HUES48 (cell line): Measurements from ENCODE around the gene MAP2K1.
"Not testable (repeated sequence)": the region's sequence is repeated elsewhere in the genome, so short reads cannot be mapped to it uniquely, and the experiment has no call there.

Experiments used
- H3K27ac ChIP-seq: one replicate; pipeline ENCODE4 v1.7.0; 2013; ENCODE audit warnings: low read depth, low read length, inconsistent platforms
- H3K27me3 ChIP-seq: 2 replicates; pipeline ENCODE4 v1.6.1; 2013; ENCODE audit warnings: mild to moderate bottlenecking, low read length; ENCODE audit not compliant: control insufficient read depth, insufficient read depth
- H3K36me3 ChIP-seq: 2 replicates; pipeline ENCODE4 v1.6.1; 2013; ENCODE audit warnings: low read length; ENCODE audit not compliant: control insufficient read depth, insufficient read depth
- H3K4me1 ChIP-seq: 2 replicates; pipeline ENCODE4 v1.6.1; 2013; ENCODE audit warnings: mild to moderate bottlenecking, low read length; ENCODE audit not compliant: control insufficient read depth, insufficient read depth
- H3K4me3 ChIP-seq: 2 replicates; pipeline ENCODE4 v1.5.1; 2013; ENCODE audit warnings: mild to moderate bottlenecking, low read depth, low read length
- H3K9ac ChIP-seq: 2 replicates; pipeline ENCODE4 v1.6.1; 2013; ENCODE audit warnings: mild to moderate bottlenecking, low read depth, low read length, moderate library complexity
- H3K9me3 ChIP-seq: 2 replicates; pipeline ENCODE4 v1.6.1; 2013; ENCODE audit warnings: low read length; ENCODE audit not compliant: control insufficient read depth, insufficient read depth

Gene MAP2K1

DNA sequence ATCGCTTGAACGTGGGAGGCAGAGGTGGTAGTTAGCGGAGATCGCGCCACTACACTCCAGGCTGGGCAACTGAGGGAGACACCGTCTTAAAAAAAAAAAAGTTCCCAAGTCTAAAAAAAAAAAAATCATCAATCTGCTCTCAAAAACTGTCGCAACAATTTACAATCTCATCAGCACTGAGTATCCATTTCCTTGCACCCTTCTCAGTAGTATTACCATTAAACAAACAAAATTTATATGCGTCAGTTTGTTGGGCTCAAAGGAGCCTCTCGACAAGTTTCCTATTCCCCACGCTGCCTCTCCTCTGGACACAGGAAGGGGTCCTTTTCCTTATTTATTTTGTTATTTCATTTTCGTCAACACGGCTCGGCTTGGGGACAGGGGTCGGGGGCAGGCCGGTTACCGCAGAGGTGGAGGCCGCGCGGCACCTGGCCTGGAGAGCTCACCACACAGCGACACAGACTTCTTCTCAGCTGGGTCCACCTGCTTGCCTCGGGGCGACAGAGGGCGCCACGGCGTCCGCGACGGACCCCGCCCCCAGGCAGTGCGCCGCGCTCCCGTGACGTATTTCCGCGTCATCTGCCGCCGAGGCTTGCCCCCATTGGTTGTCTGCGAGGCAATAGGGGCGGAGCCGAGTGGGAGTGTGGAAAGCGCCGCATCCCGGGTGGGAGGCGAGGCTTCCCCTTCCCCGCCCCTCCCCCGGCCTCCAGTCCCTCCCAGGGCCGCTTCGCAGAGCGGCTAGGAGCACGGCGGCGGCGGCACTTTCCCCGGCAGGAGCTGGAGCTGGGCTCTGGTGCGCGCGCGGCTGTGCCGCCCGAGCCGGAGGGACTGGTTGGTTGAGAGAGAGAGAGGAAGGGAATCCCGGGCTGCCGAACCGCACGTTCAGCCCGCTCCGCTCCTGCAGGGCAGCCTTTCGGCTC lies at the start of gene MAP2K1:
Gene MAP2K1 (plus strand): TSS at position 709 of the 920 bp plus-strand sequence. CDS start 436 bp downstream, outside the sequence.
- Histone ChIP-seq H3K27ac (peak within 1 kb of the TSS; percentile 83), H3K4me1 (peaks cover 11% of the 10 kb centered on the region; the same call in 1 of the 2 replicates), H3K4me3 (peak within 1 kb of the TSS; percentile 94), H3K9ac (peak within 1 kb of the TSS; percentile 64), H3K9me3 (no peaks in the 10 kb centered on the region), H3K36me3 (peaks cover 8% of the 10 kb centered on the region), H3K27me3 (no peaks in the 10 kb centered on the region)

DNA sequence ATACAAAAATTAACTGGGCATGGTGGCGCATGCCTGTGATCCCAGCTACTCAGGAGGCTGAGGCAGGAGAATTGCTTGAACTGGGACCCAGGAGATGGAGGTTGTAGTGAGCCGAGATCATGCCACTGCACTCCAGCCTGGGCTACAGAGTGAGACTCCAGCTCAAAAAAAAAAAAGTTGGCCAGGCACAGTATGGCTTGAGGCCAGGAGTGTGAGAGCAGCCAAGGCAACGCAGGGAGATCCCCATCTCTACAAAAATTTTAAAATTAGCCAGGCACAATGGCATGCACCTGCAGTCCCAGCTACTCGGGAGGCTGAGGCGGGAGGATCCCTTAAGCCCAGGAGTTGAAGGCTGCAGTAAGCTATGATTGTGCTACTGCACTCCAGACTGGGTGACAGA lies 38.2 kb upstream of the MAP2K1 start:
- peaks cover 65% of the 10 kb centered on the region for H3K36me3 ChIP-seq
- not testable (repeated sequence) for H3K27ac ChIP-seq, H3K27me3 ChIP-seq, H3K9ac ChIP-seq, H3K4me3 ChIP-seq, H3K9me3 ChIP-seq, H3K4me1 ChIP-seq

- H3K36me3 ChIP-seq, result peaks cover 18% of the 10 kb centered on the region
- peak overlapping the region; percentile 94 for H3K9ac ChIP-seq
- no peaks in the 10 kb centered on the region for H3K9me3 ChIP-seq
- H3K4me3 ChIP-seq, result peak overlapping the region; percentile 97
- 0 out of 2 replicates have a peak, but pooled peaks cover 6% of the 10 kb centered on the region for H3K4me1 ChIP-seq
- no peaks in the 10 kb centered on the region for H3K27me3 ChIP-seq
- H3K27ac ChIP-seq, result peak overlapping the region; percentile 77
These were observed 30.7 kb upstream of the MAP2K1 start for GRCh38 chr15:66356077-66356358.

- Histone ChIP-seq H3K27me3 (no peaks in the 10 kb centered on the region), H3K9me3 (no peaks in the 10 kb centered on the region), H3K36me3 (peaks cover 13% of the 10 kb centered on the region), H3K4me3 (peak within 1 kb of the TSS; percentile 97), H3K4me1 (0 out of 2 replicates have a peak, but pooled peaks cover 6% of the 10 kb centered on the region), H3K9ac (peak within 1 kb of the TSS; percentile 94), H3K27ac (peak within 1 kb of the TSS; percentile 77)
These were observed 30.1 kb upstream of the MAP2K1 start, which contains the start of gene TIPIN for GRCh38 chr15:66356359-66357236. Gene TIPIN (minus strand): TSS chr15:66356685. CDS start chr15:66352947, 3,738 bp downstream.

DNA sequence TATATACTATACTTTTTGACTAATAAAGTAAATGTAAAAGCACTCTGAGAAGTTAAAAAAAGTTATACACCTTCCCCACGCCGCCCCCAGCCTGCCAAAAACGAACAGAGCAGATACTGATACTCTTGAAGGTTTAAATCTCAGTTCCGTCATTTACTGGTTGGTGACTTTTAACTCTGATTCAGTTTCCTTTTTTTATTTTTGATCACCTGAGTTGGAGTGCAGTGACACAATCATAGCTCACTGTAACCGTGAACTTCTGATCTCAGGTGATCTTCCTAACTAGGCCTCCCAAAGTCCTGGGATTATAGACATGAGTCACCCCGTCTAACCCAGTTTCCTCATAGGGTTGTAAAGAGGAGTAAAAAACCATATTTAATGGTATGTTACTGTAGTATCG lies 27.0 kb upstream of the MAP2K1 start:
- Histone ChIP-seq H3K27ac (no peak overlapping the region), H3K4me1 (0 out of 2 replicates have a peak, but pooled peaks cover 6% of the 10 kb centered on the region), H3K9ac (no peak overlapping the region), H3K36me3 (no peaks in the 10 kb centered on the region), H3K9me3 (no peaks in the 10 kb centered on the region), H3K27me3 (no peaks in the 10 kb centered on the region), H3K4me3 (no peak overlapping the region)

GRCh38 chr15:66361745-66362460 lies 24.8 kb upstream of the MAP2K1 start:
- not testable (repeated sequence) for H3K27me3 ChIP-seq, H3K27ac ChIP-seq, H3K36me3 ChIP-seq, H3K4me3 ChIP-seq, H3K9me3 ChIP-seq, H3K4me1 ChIP-seq, H3K9ac ChIP-seq

DNA sequence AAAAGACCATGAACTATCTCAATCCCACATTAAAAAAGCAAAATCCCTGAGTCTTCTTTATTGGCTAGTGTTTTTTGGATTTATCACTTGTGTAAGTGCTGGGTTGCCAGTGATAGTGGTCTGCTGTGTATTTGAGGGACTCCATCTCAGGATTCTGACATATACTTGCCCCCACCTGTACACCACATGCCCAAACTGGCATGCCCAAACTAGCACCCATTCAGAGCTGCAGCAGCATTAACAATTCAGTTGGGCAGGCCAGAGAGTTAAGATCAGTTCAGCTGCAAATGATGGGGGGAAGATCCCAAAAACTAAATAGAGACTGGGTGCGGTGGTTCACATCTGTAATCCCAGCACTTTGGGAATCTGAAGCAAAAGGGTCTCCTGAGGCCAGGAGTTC lies 23.9 kb upstream of the MAP2K1 start:
- Histone ChIP-seq H3K9ac (no peak overlapping the region), H3K27me3 (no peaks in the 10 kb centered on the region), H3K4me3 (no peak overlapping the region), H3K9me3 (no peaks in the 10 kb centered on the region), H3K4me1 (no peaks in the 10 kb centered on the region), H3K36me3 (no peaks in the 10 kb centered on the region), H3K27ac (no peak overlapping the region)

- Histone ChIP-seq H3K27me3 (no peaks in the 10 kb centered on the region), H3K27ac (no peak overlapping the region), H3K9ac (no peak overlapping the region), H3K9me3 (no peaks in the 10 kb centered on the region), H3K4me3 (no peak overlapping the region), H3K4me1 (peaks cover 6% of the 10 kb centered on the region), H3K36me3 (no peaks in the 10 kb centered on the region)
These were observed 21.7 kb upstream of the MAP2K1 start for GRCh38 chr15:66364944-66365528.

- Histone ChIP-seq H3K4me3 (no peak overlapping the region), H3K27me3 (no peaks in the 10 kb centered on the region), H3K36me3 (no peaks in the 10 kb centered on the region), H3K27ac (peak overlapping the region; percentile 34), H3K9ac (no peak overlapping the region), H3K4me1 (peaks cover 8% of the 10 kb centered on the region), H3K9me3 (no peaks in the 10 kb centered on the region)
These were observed 16.7 kb upstream of the MAP2K1 start for GRCh38 chr15:66369773-66370651.

GRCh38 chr15:66374179-66374578 lies 12.5 kb upstream of the MAP2K1 start:
- no peaks in the 10 kb centered on the region for H3K9me3 ChIP-seq
- H3K36me3 ChIP-seq, result no peaks in the 10 kb centered on the region

More at GRCh38 chr15:66374179-66374578, 12.5 kb upstream of the MAP2K1 start:
- Histone ChIP-seq H3K4me3 (no peak overlapping the region), H3K9ac (no peak overlapping the region), H3K27ac (no peak overlapping the region), H3K27me3 (no peaks in the 10 kb centered on the region), H3K4me1 (peaks cover 8% of the 10 kb centered on the region)
